Neural cell (in vitro differentiated cells): ENCODE measurements around the gene ANKRD40.

Source experiments
- CTCF ChIP-seq: fragments of 450-650 bp; IDR thresholded peaks from 2 replicates; pipeline ENCODE4 v1.5.1; 2014; ENCODE audit warnings: antibody characterized with exemption, mild to moderate bottlenecking, moderate library complexity; ENCODE audit not compliant: poor library complexity, severe bottlenecking
- EP300 ChIP-seq: fragments of 450-650 bp; conservative IDR thresholded peaks from 2 replicates; pipeline ENCODE4 v1.6.1; 2014; ENCODE audit warnings: antibody characterized with exemption, mild to moderate bottlenecking, moderate library complexity; ENCODE audit not compliant: poor library complexity, severe bottlenecking
- EZH2 ChIP-seq: fragments of 200-600, 300-800 bp; shearing (Covaris generic), sonication (generic); IDR thresholded peaks from 2 replicates; pipeline ENCODE4 v1.6.1; 2014; ENCODE audit warnings: antibody characterized with exemption, low read length, borderline replicate concordance, mild to moderate bottlenecking; ENCODE audit not compliant: insufficient read depth, poor library complexity, severe bottlenecking
- MXI1 ChIP-seq: fragments of 450-650 bp; conservative IDR thresholded peaks from 2 replicates; pipeline ENCODE4 v1.6.1; 2014; ENCODE audit warnings: antibody characterized with exemption, mild to moderate bottlenecking; ENCODE audit not compliant: poor library complexity, severe bottlenecking
- POLR2AphosphoS5 ChIP-seq: IDR thresholded peaks from 2 replicates; pipeline ENCODE4 v1.6.1; 2012
- REST ChIP-seq: IDR thresholded peaks from 2 replicates; pipeline ENCODE4 v1.6.1; 2012; ENCODE audit warnings: borderline replicate concordance
- SMC3 ChIP-seq: fragments of 450-650 bp; conservative IDR thresholded peaks from 2 replicates; pipeline ENCODE4 v1.6.1; 2014; ENCODE audit warnings: antibody characterized with exemption, mild to moderate bottlenecking, moderate library complexity; ENCODE audit not compliant: poor library complexity

GRCh38 chr17:50662632-50663225, 45.0 kb downstream of the ANKRD40 start:
- no peak for TF ChIP-seq CTCF
- TF ChIP-seq EZH2: no peak
- TF ChIP-seq REST: no peak
- no peak for TF ChIP-seq MXI1
- TF ChIP-seq POLR2AphosphoS5: no peak
- no peak for TF ChIP-seq SMC3
- TF ChIP-seq EP300: no peak
